UCSD-AML1 (cell line): Measurements from ENCODE around the gene KRT4.

ENCODE experiments used
- DNase-seq: peaks from one replicate; lab custom pipeline; 2025; ENCODE audit not compliant: unreplicated experiment; lab: John Stamatoyannopoulos, UW

The KRT4 gene

DNA sequence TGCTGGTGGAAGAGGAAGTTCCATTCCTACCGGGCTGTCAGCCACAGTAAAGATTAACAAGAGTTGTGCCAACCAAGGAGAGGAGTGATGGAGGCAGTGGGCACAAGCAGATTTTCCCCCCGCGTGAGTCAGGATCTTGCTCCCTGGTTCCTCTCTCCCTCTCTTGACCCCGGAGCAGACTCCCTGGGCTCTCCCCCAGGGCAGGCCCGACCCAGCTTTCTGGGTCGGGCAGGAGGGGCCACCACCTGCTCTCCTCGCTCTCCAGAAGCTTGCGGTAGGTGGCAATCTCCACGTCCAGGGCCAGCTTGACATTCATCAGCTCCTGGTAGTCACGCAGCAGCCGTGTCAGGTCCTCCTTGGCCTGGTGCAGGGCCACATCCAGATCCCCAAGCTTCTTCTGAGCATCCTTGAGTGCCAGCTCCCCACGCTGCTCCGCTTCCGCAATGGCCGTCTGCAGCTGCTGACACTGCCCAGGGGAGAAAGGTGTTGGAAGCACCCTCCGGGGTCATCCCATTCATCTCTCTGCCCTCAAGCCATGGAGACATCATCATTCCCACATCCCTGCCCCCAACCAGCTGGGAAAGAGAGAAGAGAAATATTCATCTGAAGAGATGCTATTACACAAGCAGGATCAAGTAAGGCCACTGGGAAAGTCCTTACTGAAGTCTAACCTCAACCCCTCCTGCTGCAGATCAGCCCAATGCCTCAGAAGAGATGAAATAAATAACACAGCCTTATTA lies 9.0 kb upstream of the KRT4 start:
- no peak for DNase-seq

DNA sequence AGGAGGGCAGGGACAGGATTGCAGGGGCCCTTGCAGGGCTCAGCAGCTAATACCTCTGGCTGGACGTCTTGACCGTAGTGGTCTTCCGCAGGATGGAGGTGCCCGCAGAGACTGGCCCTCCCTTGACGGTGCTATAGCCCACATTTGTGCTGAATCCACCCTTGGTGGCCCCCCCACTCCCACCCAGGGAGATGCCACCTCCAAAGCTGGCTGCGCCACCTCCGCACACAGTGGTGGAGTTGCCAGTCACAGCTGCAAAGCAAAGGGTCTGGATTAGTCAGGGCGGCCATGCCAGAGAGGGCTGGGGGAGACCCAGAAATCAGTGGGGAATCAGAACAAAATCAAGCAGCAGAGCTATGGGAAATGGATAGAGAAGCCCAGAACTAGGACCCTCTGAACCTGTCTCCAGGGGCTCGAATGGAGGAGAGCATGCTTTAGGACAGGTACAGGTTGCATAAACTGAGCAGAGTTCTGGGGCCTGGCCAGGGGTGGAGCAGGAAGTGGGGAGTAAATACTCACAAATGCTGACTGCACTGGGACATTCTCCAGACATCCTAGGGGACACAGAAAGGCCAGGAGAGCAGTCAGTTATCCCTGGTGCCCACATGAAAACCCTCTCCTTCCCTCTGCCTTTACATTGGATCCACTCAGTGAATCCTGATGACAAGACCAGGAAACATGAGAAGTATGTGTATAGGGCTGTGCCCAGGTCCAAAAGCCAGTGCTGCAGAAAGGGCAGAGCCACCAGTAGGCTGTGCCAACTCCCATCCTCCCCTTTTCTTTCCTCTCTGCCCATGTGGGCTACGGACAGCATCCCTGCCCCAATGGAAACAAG lies 8.1 kb upstream of the KRT4 start:
- no peak for DNase-seq

DNA sequence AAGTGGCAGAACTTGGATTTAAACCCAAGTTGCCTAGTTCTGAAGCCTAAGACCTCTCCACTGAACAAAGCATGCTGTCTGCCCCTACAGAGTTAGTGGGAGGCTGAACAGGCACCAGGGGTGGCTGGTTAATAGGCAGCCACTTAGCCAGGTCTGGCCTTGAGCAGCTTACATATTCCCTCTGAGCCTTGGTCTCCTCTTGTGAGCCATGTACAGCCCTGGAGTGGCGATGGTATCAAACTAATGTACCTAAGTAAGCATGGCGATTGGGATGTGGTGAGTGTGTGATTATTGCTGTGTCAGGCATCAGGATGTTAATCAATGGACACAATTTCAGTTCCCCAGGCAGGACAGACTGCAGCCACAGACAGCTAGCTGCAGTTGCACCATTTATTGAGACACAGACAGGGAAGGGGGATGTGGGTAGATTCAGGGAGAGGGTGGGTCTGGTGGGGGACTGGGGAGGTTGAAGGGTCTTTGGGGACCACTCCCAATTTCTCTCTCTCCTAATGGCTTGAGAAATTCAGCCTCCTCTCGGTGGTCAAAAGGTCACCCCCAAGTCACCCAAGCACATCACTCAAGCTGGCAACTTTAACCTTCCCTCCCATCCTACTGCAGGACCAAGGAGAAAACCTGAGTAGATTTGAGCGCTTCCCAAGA lies 7.3 kb upstream of the KRT4 start:
- no peak for DNase-seq

DNA sequence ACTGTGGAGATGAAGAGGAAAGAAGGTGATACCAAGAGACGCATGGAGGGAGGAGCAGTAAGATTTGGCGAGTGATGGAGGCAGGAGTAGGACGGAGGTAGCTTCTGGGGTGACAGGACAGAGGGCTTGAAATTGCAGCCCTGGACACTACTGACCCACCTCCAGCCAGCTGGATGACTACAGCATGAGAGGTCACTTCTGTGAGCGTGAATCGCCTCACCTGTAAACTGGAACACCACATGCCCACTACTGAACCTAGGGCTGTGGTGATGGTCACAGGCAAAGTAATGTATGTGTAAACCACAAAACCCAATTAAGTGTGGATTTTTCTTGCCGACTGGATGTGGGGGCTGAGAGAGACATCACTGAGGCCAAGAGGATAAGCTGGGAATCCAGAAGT lies 6.6 kb upstream of the KRT4 start:
- DNase-seq: no peak

DNA sequence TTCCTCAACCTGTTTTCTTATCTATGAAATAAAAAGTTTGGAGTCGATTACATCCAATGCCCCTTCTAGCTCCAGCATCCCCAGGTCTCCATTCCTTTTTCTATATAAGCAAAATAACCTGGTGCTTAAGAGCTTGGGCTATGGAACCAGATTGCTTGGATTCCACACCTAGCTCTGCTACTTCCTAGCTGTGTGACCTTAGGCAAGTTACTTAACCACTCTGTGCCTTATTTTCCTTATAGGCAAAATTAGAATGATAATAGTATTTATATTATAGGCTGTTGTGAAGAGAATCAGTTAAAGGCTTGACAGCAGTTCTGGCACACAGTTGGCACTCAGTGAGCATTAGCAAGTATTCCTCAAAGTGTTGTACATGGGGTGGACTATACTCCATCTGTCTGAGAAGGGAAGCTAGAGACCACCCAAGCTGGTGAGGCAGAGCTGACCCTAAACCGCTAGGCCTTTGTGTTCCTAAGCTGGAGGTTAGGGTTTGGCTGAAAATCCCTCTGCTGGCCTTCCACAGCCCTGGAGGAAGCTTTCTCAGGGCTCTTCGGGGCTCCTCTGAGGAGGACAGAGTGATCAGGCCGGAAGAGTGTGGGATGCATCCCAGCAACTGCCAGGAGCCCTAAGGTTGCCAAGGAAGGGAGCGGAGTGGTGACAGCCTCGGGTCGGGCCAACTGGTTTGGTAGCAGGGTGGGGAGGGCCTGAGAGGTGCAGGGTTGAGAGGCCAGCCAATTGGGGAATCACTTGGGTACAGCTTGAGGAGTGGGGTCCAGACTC lies 6.0 kb upstream of the KRT4 start:
- DNase-seq: no peak

DNA sequence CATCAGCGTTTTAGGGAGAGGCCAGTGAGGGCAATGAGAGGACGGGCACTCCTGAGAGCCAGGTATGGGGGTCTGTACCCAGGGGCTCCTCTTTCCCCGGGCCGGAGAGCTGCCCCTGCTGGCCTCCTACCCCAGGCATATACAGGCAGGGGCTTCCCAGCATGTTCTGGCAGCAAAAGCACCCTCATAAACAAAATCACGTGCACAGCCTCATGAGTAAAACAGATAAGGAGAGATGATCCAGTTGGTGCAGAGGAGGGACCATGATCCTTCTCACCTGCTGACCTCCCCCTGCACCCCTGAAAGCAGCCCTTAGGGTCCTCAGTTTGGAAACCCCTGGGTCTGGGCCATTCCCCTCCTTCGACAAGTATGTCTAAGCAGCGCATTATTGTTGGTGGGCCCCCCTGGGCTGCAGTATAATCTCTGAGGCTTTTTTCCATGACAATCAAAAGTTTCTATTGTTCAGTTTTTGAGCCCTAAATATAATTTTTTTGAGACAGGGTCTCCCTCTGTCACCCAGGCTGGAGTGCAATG lies 5.0 kb upstream of the KRT4 start:
- DNase-seq: no peak

DNA sequence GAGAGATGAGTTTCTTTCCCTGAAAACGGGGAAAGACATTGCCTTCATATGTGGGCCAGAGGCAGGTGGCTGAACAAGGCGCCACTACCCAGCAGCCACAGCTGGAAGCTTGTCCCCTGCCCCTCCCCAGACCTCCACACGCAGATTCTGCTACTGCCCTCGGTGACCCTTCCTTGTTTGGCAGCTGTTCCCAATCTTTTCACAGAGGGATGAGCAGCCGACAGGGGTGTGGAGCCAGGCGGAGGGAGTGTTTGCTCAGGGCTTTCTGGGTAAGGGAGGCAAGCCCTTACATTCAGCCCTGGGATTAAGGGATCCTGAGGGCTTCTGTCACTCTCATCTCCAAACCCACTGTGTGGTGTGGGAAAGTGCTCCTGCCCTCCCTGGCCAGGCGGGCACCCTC lies 4.5 kb upstream of the KRT4 start:
- no peak for DNase-seq

DNA sequence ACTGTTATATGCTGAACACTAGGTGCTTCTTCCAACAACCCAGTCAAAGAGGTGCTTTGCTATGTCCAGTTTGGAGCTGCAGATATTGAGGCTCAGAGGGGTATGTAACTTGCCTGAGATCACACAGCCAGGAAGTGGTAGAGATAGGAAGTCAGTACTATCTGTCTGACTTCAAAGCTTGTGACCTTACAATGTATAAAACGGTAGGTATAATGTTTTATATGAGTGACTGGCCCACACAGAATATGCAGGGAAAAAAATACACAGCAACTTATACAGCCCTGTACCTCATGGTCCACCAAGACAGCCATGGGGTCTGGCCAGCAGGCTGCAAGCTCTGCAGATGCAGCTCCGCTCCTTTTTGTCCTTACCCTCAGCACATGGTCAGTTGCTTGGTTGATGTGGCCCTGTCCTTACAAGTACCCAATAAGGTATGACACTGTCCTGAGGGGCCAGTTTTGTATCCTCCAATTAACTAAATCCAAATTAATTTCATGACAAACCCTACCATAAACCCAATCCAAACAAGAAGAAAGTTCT lies 3.9 kb upstream of the KRT4 start:
- no peak for DNase-seq

DNA sequence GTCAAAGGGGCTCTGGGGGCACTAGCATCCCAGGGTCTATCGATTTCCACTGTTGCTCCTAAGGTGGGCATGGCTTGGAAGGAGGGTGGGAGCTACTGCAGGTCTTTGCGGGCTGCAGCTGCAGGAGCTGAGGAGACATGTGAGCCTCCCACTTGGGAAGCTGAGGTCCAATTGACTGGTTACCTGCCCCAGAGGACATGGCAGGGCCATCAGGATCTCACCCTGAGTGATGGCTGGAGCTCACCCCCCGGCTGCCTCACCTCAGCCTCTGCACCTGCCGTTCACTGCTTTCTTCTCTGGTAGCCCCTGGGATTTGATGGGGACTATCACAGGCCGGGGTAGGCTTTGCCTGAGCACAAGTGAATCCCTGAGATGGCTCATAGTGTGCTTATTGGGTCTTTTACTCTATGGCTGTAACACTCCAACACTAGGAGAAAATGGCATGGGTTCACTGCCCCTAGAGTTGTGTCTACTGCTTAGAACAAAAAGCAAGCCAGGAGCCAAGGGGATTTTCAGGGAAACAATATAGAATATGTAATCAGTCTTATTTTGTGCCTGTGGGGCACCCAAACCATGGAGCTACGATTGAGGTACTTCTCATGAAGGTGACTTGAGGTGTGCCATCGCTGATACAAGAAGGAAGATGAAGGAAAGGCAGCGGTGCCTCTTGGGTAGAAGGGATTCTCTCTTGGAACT lies 3.2 kb upstream of the KRT4 start:
- DNase-seq: no peak

DNA sequence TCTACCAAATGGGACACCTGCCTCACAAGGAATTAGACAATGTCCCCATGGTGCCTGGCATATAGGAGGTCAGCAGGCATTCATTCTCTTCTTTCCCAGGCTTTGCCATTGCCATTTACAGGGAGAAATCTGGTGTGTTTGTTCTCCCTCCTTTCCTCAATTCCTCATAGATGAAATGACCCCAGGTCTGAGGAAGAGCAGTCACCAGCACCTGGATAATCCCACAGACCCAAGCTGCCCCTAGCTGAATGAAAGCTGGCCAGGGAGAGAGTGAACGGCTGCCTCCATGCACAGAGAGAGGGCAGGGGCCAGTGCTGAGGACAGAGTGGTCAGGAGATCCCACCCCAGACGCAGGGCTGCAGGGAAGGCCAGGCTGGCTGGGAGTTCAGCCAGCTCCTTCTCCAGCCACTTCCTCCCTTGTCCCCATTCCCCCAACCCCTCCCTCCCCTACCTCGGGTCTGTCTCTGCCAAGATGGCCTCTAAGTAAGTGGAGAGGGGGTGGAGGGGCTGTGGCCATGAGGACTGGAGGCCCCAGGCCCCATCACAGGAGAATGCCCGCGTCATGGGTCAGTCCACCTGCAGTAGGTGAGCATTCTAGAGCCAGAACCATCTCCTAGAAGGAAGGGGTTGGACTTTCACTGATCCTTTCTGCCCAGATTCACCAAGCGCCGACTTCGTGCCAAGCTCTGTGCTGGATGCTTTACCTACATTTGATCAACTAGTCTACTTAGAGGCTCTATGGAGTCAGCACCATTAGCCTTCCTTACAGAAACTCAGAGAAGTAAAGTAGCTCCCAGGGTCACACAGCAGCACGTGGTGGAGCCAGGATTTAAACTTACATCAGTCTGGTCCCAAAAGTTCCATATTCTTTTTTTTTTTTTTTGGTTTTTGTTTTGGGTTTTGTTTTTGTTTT lies 2.0 kb upstream of the KRT4 start:
- DNase-seq: no peak

DNA sequence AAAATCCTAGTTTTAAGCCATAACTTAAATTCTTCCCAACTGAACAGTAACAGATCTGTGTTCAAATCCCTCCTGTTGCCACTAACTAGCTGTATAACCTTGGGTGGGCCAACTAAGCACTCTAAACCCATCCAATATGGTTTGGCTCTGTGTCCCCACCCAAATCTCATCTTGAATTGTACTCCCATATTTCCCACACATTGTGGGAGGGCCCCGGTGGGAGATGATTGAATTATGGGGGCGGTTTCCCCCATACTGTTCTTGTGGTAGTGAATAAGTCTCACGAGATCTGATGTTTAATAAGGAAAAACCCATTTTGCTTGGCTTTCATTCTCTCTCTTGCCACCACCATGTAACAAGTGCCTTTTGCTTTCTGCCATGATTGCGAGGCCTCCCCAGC lies 1.2 kb upstream of the KRT4 start:
- DNase-seq: no peak

DNA sequence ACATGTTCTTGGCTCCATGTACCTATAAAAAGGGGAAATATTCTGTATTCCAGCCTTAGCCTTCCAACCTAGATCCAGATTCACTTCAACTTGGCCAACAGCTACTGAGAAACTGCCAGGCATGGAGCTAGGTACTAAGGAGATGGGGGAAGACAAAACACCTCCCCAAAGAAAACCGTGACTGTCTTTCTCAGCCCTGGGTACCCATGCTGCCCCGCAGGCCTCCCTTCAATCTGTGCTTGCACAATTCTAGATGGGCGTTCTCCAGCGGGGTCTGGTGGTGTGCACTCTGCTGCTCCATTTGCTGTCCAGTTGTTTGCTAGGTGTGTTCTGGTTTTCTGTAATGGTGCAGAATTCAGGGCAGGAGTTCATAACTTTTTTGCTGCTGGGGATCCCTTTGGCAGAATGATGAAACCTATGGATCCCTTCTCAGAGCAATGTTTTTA lies 817 bp upstream of the KRT4 start:
- no peak for DNase-seq

DNA sequence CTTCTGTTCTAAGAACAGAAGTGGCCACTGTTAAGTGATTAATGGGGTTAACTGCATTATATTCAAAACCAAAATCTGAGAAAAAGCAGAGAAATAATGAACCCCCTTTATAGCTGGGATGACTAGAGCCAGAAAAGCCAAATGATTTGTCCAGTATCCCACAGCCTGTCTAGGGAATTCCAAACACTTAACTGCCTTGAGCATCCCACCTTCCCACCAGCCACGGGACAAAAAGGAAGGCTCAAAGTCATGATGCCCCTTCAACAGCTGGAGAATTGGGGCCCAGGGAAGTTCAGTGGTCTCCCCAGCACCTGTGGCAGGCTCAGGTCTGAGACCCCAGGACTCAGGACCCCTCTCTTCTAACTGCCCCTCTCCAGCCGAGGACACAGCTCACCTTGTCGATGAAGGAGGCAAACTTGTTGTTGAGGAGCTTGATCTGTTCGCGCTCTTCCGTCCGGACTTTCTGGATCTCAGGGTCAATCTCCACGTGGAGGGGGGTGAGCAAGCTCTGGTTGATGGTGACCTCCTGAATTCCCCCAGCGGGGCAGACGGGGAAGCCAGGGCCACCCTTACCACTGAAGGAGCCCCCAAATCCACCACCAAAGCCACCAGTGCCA lies 605 bp downstream of the KRT4 start:
- no peak for DNase-seq

DNA sequence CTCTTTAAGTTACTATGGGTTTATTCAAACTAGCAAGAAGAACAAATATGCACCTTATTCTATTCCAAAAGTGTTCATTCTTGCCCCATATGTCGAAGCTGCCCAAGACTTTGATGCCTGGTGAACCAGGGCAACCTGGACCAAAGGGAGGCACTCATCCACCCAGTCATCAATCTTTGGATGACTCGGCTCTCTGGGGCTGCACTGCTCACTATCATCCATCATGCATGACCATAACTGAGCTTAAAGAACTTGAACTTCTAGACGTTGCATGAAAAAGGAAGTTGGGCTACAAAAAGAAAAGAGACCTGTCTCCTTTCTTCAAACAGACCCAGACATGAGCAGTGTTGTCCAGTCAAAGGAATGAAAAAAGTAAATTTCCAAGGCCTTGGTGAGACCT lies 1.2 kb downstream of the KRT4 start:
- DNase-seq: no peak

DNA sequence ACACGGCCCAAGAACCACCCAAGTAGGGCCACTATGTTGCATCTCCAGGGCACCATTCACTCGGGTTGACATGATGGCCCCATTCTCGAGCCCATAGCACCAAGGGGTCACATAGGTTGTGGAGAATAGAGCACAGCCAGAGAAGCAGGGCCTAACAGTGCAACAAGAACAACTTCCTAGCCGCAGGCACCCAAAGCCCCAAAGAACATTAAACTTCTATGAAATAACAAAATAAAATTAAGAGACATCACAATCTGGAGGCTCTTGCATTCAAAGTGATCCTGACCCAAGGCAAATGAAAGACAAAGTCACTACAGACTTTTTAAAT lies 1.9 kb downstream of the KRT4 start:
- DNase-seq: no peak

DNA sequence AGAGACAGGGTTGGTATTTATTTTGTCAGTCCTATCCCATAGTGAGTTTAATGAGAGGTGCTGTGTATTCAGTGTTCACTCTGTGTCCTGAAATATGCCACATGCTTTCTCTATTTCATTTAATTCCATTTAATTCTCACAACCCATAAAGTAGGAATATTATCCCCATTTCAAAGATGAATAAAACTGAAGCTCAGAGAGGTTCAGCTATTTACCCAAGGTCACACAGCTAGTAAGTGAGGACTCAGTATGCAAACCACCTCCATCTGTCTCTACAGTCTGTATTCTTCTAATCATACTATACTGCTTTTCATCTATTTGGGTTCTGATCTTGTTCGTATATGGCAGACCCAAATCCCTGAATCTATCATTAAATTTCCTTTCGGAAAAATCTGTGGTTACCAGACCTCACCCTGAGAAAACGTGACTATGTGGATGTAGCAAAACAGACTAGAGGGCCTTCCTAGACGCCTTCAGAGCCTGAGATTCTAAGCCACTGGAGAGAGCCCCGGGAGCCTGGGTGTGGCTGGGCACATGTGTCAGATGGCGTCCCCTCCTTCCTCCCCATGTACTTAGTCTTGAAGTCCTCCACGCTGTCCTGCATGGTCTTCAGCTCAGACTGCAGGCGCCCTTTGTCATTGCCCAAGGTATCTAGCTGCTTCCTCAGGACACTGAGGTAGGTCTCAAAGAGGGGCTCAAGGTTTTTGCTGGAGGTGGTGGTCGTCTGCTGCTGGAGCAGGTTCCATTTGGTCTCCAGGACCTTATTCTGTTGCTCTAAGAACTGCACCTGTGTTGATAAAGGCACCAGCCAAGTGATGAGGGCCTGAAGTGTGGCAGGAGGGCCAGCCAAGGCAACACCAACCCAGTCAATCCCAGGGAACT lies 2.5 kb downstream of the KRT4 start:
- DNase-seq: no peak

DNA sequence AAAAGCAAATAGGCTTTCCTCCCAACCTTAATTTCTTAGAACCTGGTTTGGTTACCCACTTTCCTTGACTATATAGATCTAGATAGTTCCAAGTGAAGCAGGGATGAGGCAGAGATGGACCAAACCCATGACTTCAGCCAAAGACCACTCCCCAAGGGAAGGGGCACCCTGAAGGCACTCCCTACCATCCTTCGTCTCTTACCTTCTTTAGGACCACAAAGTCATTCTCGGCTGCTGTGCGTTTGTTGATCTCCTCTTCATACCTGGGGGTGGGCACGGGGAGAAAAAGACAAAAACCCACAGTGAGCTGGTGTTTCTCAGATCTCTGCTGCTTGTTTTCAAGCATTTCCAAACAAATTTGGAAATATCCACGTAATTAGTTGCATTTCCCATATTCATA lies 3.4 kb downstream of the KRT4 start:
- no peak for DNase-seq

DNA sequence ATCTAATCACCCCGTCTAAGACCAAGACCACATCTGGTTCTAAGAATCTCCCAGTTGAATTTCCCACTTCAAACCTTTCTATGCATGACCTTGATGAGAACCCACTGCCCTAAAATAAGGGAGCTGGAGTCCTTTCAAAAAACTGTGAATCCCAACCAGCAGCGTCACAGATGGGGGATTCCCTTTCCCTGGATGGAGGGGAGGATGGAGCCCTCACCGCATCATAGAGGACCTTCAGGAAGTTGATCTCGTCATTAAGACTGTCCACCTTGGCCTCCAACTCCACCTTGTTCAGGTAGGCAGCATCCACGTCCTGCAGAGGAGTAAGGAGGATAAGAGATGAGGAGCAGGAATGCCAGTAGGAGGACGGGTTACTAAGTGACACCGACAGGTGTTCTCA lies 4.8 kb downstream of the KRT4 start:
- no peak for DNase-seq
